IPS-18a (cell line): ENCODE data around the gene SPINK4.

Experiments used
- H3K27ac ChIP-seq: one replicate; pipeline ENCODE4 v1.5.1; 2013; ENCODE audit warnings: low read length
- H3K27me3 ChIP-seq: one replicate; pipeline ENCODE4 v1.6.1; 2013; ENCODE audit warnings: mild to moderate bottlenecking, low read length; ENCODE audit not compliant: control insufficient read depth, insufficient read depth
- H3K36me3 ChIP-seq: one replicate; pipeline ENCODE4 v1.6.1; 2013; ENCODE audit warnings: low read depth, low read length; ENCODE audit not compliant: control insufficient read depth
- H3K4me1 ChIP-seq: one replicate; pipeline ENCODE4 v1.6.1; 2013; ENCODE audit warnings: low read depth, low read length; ENCODE audit not compliant: control insufficient read depth
- H3K4me3 ChIP-seq: one replicate; pipeline ENCODE4 v1.5.1; 2013; ENCODE audit warnings: low read length
- H3K9ac ChIP-seq: one replicate; pipeline ENCODE4 v1.6.1; 2013; ENCODE audit warnings: mild to moderate bottlenecking, low read length, moderate library complexity
- H3K9me3 ChIP-seq: one replicate; pipeline ENCODE4 v1.6.1; 2013; ENCODE audit warnings: low read depth, low read length; ENCODE audit not compliant: control insufficient read depth

Gene SPINK4

DNA sequence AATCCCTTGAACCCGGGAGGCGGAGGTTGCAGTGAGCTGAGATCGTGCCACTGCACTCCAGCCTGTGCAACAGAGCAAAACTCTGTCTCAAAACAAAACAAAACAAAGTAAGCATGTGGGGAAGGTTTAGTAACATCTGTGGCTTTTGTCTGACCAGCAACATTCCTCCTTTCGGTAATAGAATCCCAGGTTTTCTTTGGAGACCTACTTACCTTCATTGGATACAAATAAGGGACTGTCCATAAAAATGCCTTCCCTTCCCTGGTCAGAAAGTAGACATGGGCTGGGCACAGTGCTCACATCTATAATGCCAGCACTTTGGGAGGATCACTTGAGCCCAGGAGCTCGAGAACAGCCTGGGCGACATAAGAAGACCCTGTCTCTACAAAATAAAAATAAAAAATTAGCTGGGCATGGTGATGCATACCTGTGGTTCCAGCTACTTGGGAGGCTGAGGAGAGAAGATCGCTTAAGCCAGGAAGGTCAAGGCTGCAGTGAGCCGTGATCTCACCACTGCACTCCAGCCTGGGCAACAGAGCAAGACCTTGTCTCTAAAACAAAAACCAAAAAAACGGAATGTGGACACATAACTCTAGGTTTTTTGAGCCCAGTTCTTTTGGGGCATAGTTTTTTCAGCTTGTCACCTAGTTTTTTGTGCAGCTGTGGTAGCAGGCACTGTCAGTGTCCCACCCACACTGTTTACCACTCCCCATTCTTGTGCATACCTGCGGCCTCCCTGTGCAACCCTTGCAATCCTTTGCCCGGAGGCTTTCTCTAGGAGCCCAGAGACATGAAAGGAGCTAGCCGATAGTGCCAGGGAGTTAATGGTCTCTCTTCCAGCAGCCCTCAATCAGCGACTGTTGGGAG lies 9.0 kb upstream of the SPINK4 start:
- no peak overlapping the region for H3K4me3 ChIP-seq
- no peaks in the 10 kb centered on the region for H3K4me1 ChIP-seq
- no peak overlapping the region for H3K27ac ChIP-seq
- no peak overlapping the region for H3K9ac ChIP-seq
- no peaks in the 10 kb centered on the region for H3K27me3 ChIP-seq
- no peaks in the 10 kb centered on the region for H3K36me3 ChIP-seq
- no peaks in the 10 kb centered on the region for H3K9me3 ChIP-seq

DNA sequence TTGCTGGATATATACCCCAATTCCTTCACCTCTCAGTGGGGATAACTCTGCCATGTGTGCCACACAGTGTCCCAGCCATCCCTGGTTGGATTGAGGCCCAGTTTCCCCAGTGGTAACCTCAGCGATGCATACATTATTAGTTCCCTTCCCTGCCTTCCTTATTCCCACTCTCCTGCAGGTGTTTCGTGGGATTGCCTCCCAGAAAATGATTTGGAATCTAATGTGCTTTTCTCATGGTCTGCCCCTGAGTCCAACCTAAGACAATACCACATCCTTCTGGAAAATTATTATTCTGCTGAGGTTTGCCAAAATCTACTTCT lies 8.4 kb upstream of the SPINK4 start:
- Histone ChIP-seq H3K9me3 (no peaks in the 10 kb centered on the region), H3K4me3 (no peak overlapping the region), H3K27me3 (no peaks in the 10 kb centered on the region), H3K27ac (no peak overlapping the region), H3K36me3 (no peaks in the 10 kb centered on the region), H3K9ac (no peak overlapping the region), H3K4me1 (no peaks in the 10 kb centered on the region)

DNA sequence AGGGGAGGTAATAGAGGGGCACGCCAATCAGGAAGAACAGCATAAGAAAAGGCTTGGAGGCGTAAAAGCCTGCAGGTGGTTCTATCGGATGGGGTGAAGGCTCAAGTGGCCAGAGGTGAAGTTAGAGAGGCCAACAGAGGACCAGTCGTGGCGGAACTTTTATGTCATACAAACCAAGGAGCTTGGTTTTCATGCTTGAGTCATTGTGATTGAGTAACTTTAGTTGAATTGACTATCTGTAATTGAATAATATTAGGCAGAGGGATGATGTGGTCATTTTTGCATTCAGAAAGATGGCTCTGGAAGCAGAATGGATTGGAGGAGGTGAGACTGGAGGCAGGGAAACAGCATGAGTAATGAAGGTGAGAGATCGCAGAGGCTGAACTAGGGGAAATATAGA lies 7.2 kb upstream of the SPINK4 start:
- no peaks in the 10 kb centered on the region for H3K4me1 ChIP-seq
- H3K27ac ChIP-seq: no peak overlapping the region

DNA sequence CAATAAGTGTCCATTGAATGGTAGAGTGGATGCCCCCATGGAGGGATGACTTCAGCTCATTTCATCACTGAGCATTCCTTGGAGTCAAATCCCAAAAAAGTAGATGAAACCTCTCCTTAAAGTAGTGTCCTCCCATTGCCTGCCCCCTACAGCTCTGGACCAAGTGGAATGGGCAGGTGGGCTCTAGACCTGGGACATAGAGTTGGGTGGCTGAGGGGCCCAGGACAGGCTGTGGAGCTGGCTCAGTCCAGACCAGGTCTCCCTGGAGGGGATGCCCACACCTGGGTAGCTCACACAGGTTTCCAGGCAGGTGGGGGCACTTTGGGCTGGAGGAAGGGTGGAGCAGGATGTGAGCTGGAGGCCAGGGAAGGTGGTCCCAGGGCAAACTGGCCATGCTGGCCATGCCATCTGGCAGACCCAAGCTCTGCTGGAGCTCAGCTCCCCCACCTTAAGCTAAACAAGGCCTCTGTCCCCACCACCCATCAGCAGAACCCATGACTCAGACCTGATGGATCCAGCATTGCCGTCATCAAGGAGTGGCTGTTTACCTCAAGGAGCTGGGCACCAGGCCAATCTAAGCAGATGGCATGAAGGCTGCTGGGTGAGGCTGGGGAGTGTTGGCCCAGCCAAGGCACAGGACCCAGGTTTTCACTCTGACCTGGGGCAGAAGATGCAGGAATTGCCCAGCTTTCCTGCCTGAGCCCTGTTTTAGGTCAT lies 6.2 kb upstream of the SPINK4 start:
- Histone ChIP-seq H3K36me3 (no peaks in the 10 kb centered on the region), H3K27me3 (no peaks in the 10 kb centered on the region), H3K4me1 (no peaks in the 10 kb centered on the region), H3K9me3 (no peaks in the 10 kb centered on the region), H3K27ac (no peak overlapping the region), H3K9ac (no peak overlapping the region), H3K4me3 (no peak overlapping the region)

More for the DNA sequence above, 7.2 kb upstream of the SPINK4 start:
- no peaks in the 10 kb centered on the region for H3K9me3 ChIP-seq
- no peak overlapping the region for H3K4me3 ChIP-seq
- H3K9ac ChIP-seq: no peak overlapping the region
- no peaks in the 10 kb centered on the region for H3K36me3 ChIP-seq
- H3K27me3 ChIP-seq: no peaks in the 10 kb centered on the region

DNA sequence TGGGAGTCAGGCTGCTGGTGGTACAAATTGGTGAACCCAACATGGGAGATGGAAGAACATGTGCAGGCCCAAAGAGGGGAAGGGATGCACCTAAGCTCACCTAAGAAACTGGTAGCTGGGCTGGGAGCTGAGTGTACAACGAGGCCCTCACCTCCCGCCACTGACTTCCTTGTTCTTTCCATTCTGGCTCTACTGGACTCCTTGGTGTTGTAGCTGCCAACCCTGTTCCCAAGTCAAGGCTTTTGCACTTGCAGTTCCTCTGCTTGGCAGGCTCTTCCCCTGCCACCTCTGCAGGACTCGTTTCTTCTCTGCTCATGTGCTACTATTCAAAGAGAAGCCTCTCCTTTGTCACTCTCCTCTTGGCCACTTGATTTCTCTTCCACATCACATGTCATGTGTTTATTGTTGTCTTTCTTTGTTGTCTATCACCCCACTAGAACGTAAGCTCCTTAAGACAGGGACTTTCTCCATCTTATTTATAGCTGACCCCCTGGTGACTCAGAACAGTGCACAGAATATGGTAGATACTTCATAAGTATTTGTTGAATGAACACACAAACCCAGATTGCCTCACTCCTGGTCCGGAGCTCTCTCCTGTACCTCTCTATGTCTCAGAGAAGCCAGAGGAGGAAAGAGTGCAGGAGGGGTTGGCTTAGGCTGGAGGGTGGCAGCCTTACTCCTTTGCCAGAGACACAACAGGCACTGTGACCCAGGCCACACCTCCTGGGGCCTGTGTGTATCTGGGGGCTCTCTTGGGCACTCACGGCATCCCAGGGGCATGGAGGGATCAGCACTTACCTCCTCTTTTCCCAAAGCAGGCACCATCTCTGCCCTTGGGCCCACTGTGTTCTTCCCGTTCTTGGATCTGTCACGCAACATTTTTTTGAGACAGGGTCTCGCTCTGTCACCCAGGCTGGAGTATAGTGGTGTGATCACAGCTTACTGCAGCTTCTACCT lies 5.2 kb upstream of the SPINK4 start:
- Histone ChIP-seq H3K36me3 (no peaks in the 10 kb centered on the region), H3K4me1 (no peaks in the 10 kb centered on the region), H3K9me3 (no peaks in the 10 kb centered on the region), H3K27me3 (no peaks in the 10 kb centered on the region), H3K9ac (no peak overlapping the region), H3K4me3 (no peak overlapping the region), H3K27ac (no peak overlapping the region)

DNA sequence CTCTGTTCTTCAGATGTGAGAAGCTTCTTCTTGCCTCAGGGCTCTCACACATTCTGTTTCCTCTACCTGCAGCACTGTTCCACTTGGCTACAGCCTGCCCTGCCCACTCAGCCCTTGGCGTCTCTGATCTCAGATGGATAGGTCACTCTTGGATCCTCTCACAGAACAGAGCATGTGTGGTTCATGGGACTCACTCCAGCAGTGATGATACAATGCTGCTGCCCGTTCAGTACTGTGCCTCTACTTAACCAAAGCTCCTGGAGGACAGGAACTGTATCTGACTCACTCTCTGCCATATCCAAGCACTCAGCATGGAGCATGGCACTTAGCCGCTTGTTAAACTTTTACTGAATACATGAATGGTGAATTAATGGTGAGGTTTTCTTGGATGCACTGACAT lies 3.4 kb upstream of the SPINK4 start:
- no peaks in the 10 kb centered on the region for H3K9me3 ChIP-seq
- no peak overlapping the region for H3K27ac ChIP-seq
- no peaks in the 10 kb centered on the region for H3K36me3 ChIP-seq
- no peak overlapping the region for H3K9ac ChIP-seq
- no peak overlapping the region for H3K4me3 ChIP-seq
- no peaks in the 10 kb centered on the region for H3K4me1 ChIP-seq
- no peaks in the 10 kb centered on the region for H3K27me3 ChIP-seq

- H3K36me3 ChIP-seq: no peaks in the 10 kb centered on the region
- H3K4me3 ChIP-seq: no peak overlapping the region
- H3K9me3 ChIP-seq: no peaks in the 10 kb centered on the region
- H3K27me3 ChIP-seq: no peaks in the 10 kb centered on the region
- H3K27ac ChIP-seq: no peak overlapping the region
- no peaks in the 10 kb centered on the region for H3K4me1 ChIP-seq
- no peak overlapping the region for H3K9ac ChIP-seq
Observed at GRCh38 chr9:33241298-33241697, 1.3 kb downstream of the SPINK4 start.

DNA sequence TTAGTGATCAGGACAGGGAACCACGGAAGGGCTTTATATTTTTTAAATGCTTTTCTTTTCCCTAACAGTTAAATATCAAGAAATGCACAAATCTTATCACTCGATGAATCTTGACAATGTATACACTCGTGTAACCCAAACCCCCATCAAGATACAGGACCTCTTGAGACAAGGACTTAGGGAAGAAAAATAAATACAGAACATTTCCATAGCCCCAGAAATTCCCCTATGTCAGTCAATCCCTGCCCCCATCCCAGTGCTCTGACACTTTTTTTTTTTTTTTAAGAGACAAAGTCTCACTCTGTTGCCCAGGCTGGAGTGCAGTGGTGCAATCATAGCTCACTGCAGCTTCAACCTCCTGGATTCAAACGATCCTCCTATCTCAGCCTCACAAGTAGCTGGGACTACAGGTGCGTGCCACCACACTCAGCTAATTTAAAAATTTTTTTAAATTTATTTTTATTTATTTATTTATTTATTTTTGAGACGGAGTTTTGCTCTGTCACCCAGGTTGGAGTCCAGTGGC lies 2.7 kb downstream of the SPINK4 start:
- Histone ChIP-seq H3K4me3 (no peak overlapping the region), H3K9me3 (no peaks in the 10 kb centered on the region), H3K4me1 (no peaks in the 10 kb centered on the region), H3K27ac (no peak overlapping the region), H3K27me3 (no peaks in the 10 kb centered on the region), H3K36me3 (no peaks in the 10 kb centered on the region), H3K9ac (no peak overlapping the region)

DNA sequence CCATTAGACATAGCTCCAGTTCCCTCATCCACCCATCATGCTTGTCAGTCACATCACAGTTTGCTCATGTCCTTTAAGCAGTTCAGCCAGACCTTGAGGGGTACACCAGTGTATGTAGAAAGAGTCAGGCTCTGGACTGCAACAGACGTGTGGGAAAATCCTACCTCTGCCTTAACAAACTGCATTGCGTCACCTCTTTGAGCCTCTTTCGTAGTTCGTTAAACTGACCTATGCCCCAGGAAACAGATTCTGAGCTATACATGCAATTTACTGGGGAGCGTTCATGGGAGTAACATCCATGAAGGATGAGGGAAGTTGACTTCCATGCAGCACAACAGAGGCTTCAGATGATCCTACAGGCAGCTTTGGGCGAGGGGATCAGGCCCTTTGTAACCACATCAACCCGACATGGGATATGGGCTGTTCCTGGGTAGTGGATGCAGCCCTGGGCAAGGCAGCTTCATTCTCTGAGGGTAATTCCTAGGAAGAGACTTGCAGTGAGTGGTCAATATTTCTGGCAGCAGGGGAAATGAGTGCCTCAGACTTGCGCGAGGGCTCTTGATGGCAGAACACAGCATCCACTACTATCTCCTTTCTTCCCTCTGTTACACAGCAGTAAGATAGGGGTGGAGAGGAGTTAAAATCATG lies 4.3 kb downstream of the SPINK4 start:
- H3K4me3 ChIP-seq: no peak overlapping the region
- no peak overlapping the region for H3K27ac ChIP-seq
- no peaks in the 10 kb centered on the region for H3K36me3 ChIP-seq
- no peaks in the 10 kb centered on the region for H3K27me3 ChIP-seq
- H3K9me3 ChIP-seq: no peaks in the 10 kb centered on the region
- H3K4me1 ChIP-seq: no peaks in the 10 kb centered on the region
- H3K9ac ChIP-seq: no peak overlapping the region

DNA sequence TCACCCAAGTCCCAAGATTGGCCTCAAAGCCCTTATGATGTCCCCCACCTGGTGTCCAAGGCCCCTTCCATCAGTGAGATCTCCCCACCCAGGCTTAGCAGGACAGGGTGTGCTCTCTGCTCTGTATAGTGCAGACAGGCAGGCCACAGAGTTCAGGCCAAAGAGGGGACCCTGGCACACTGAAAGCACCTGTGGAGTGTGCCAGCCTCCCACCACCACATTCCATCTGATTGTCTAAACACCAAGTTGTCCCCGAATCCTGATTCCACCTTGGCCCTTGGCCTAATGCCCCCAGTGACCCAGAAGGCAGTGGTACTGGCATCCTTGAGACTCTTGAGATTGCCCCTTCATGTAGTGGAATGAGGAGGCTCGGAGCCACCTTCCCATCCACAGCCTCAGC lies 5.4 kb downstream of the SPINK4 start:
- no peaks in the 10 kb centered on the region for H3K9me3 ChIP-seq
- H3K27ac ChIP-seq: no peak overlapping the region
- no peak overlapping the region for H3K9ac ChIP-seq
- H3K27me3 ChIP-seq: no peaks in the 10 kb centered on the region
- H3K4me3 ChIP-seq: no peak overlapping the region
- no peaks in the 10 kb centered on the region for H3K36me3 ChIP-seq
- H3K4me1 ChIP-seq: no peaks in the 10 kb centered on the region
